ENCODE measurements around the gene SEC62. TPM values are rescaled to one million over a fixed set of nuclear protein-coding genes. Genes with fewer than 3 reads are reported as not detected.

Gene SEC62
- total and polyA plus RNA-seq, 12 donors: 34.1 to 165 (median 77.7) TPM

GRCh38 chr3:169990431-169990830, 23.8 kb downstream of the SEC62 start:
- intact Hi-C loops (cut with DNase I): loop anchor here in 1 of 10 donors (10.0 kb wide), 1 partner anchor 216 kb away; the partner anchor contains the start of gene MYNN
- no peak for ATAC-seq
- H3K27ac ChIP-seq: no peak overlapping the region
- peaks cover 0 to 39% (median 22%) of the 10 kb centered on the region in 9 donors for H3K4me1 ChIP-seq
- no peak overlapping the region for H3K4me3 ChIP-seq
- H3K36me3 ChIP-seq: peaks cover 0 to 100% (median 40%) of the 10 kb centered on the region in 9 donors
- WGBS, 2 donors: 95 to 98% methylated on average over 4 of the region's 4 CpGs
- no peaks in the 10 kb centered on the region for H3K27me3 ChIP-seq
- TF ChIP-seq CTCF (IDR thresholded peaks at IDR 0.05): no peak
- DNase-seq: no peak
- H3K9me3 ChIP-seq: no peaks in the 10 kb centered on the region

GRCh38 chr3:169992156-169992555, 25.5 kb downstream of the SEC62 start:
- peaks cover 0 to 43% (median 22%) of the 10 kb centered on the region in 9 donors for H3K4me1 ChIP-seq
- peak in 5 of 8 donors; percentile 38 to 79 (median 55) for ATAC-seq
- no peaks in the 10 kb centered on the region for H3K9me3 ChIP-seq
- WGBS, 2 donors: 28 to 42% methylated on average over 3 of the region's 3 CpGs
- no peaks in the 10 kb centered on the region for H3K27me3 ChIP-seq
- intact Hi-C loops (cut with DNase I): loop anchor here in 1 of 10 donors (10.0 kb wide), 1 partner anchor 217 kb away; the partner anchor contains the start of gene MYNN
- peak overlapping the region in 4 of 10 donors; percentile 9 to 59 (median 22) for H3K27ac ChIP-seq
- no peak overlapping the region for H3K4me3 ChIP-seq
- TF ChIP-seq CTCF (IDR thresholded peaks at IDR 0.05): no peak
- peaks cover 0 to 99% (median 25%) of the 10 kb centered on the region in 9 donors for H3K36me3 ChIP-seq
- no peak for DNase-seq

GRCh38 chr3:169992781-169993180, 26.2 kb downstream of the SEC62 start:
- intact Hi-C loops (cut with DNase I): loop anchor here in 1 of 10 donors (10.0 kb wide), 1 partner anchor 218 kb away; the partner anchor contains the start of gene MYNN

GRCh38 chr3:169993761-169994160, 27.2 kb downstream of the SEC62 start:
- peaks cover 0 to 83% (median 9%) of the 10 kb centered on the region in 9 donors for H3K36me3 ChIP-seq
- peaks cover 0 to 43% (median 22%) of the 10 kb centered on the region in 9 donors for H3K4me1 ChIP-seq
- H3K9me3 ChIP-seq: no peaks in the 10 kb centered on the region
- WGBS, 2 donors: 89 to 93% methylated on average over 3 of the region's 3 CpGs
- intact Hi-C loops (cut with DNase I): loop anchor here in 1 of 10 donors (10.0 kb wide), 1 partner anchor 219 kb away; the partner anchor contains the start of gene MYNN
- no peak for TF ChIP-seq CTCF (IDR thresholded peaks at IDR 0.05)
- H3K27me3 ChIP-seq: no peaks in the 10 kb centered on the region
- H3K27ac ChIP-seq: no peak overlapping the region
- DNase-seq (no peak), ATAC-seq (no peak)
- H3K4me3 ChIP-seq: no peak overlapping the region

More at GRCh38 chr3:169992781-169993180, 26.2 kb downstream of the SEC62 start:
- Histone ChIP-seq H3K27ac (peak overlapping the region in 2 of 10 donors; percentile 18 to 59), H3K27me3 (no peaks in the 10 kb centered on the region), H3K36me3 (peaks cover 0 to 92% (median 19%) of the 10 kb centered on the region in 9 donors), H3K4me1 (peaks cover 0 to 43% (median 22%) of the 10 kb centered on the region in 9 donors), H3K4me3 (no peak overlapping the region), H3K9me3 (no peaks in the 10 kb centered on the region)
- ATAC-seq (no peak), DNase-seq (no peak)
- WGBS, 2 donors: 71 to 80% methylated on average over 5 of the region's 5 CpGs
- TF ChIP-seq CTCF (IDR thresholded peaks at IDR 0.05): no peak
